ENCODE measurements around the gene TSSK6. TPM values are rescaled to one million over a fixed set of nuclear protein-coding genes. Genes with fewer than 3 reads are reported as not detected.

TSSK6 gene
- total RNA-seq, 2 experiments from 2014 or later = 4.5 TPM

DNA sequence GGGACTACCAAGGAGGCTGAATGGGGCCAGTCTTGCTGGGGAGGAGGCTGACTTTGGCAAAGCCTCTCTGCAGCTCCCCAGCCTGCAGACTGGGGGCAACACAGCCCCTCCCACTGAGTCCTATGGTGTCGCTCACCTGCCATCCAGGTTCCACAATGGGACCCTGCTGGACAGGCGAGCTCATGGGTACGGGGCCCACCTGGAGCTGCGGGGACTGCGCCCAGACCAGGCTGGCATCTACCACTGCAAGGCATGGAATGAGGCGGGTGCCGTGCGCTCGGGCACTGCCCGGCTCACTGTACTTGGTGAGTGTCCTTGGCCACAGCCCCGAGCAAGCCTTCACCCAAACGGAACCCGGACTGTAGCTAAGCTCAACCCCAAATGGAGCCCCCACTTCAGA, 27.8 kb upstream of the TSSK6 start:
- H3K27me3 Mint-ChIP-seq (ENCODE audit: low read depth) = peaks cover 8% of the 10 kb centered on the region
- DNase-seq = no peak
- CTCF ChIA-PET = interaction anchor here (0.7 to 1.6 kb wide), 2 partner anchors 11 to 12 kb away, joined by 3 to 7 read pairs; no protein-coding TSS in a partner anchor
- no peak overlapping the region for H3K27ac Mint-ChIP-seq
- intact Hi-C loops (cut with micrococcal nuclease) = no loop called here
- no peaks in the 10 kb centered on the region for H3K36me3 Mint-ChIP-seq (ENCODE audit: low read depth)
- peaks cover 26% of the 10 kb centered on the region for H3K4me1 Mint-ChIP-seq (ENCODE audit: low read depth)
- no peak overlapping the region for H3K4me3 Mint-ChIP-seq
- H3K9me3 Mint-ChIP-seq = no peaks in the 10 kb centered on the region

DNA sequence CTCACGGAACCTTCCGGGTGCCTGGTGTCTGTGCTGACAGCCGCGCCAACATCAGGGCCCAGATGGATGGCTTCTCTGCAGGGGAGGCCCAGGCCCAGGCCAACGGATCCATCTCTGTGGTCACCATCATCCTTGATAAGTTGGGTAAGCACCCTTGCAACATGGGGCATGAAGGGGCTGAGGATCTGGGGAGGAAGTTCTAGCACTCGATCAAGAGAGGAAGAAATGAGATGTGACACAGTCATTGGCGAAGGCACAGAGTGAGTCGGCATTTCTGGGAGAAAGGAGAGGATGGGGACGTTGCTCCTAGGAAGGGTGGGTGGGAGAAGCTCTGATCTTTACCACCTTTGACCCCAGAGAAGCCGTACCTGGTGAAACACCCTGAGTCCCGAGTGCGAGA, 27.2 kb upstream of the TSSK6 start:
- H3K9me3 Mint-ChIP-seq = no peaks in the 10 kb centered on the region
- intact Hi-C loops (cut with micrococcal nuclease) = no loop called here

DNA sequence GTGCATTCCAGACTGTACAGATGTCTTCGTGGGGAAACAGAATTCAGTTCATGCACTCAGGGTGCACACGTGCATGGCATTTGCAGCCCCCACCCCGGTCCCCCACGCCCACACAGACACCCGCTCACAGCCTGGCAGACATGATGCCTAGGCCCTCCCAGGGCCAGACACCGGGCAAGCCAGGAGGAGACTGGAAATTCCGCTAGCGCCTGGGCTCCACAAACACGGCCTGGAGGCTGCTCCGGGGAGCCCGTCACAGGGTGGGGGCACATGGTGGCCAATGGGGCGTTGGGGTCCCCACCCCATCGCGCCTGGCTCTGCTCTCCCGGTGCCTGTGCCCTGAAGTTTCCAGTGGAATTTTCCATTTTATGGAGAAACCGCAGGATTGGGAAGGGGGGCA, 26.3 kb upstream of the TSSK6 start:
- Mint-ChIP-seq H3K27me3 (ENCODE audit: low read depth) (peaks cover 8% of the 10 kb centered on the region), H3K36me3 (ENCODE audit: low read depth) (no peaks in the 10 kb centered on the region), H3K4me1 (ENCODE audit: low read depth) (peaks cover 33% of the 10 kb centered on the region), H3K9me3 (no peaks in the 10 kb centered on the region), H3K27ac (no peak overlapping the region), H3K4me3 (no peak overlapping the region)
- intact Hi-C loops (cut with micrococcal nuclease) = no loop called here
- DNase-seq = no peak
- CTCF ChIA-PET = interaction anchor here (0.6 to 1.6 kb wide), 3 partner anchors 9 to 493 kb away, joined by 3 to 14 read pairs (median 6); no protein-coding TSS in a partner anchor

More for the DNA sequence above, 27.2 kb upstream of the TSSK6 start:
- CTCF ChIA-PET = interaction anchor here (1.6 kb wide), 1 partner anchor 12 kb away, joined by 7 read pairs; no protein-coding TSS in a partner anchor
- H3K27ac Mint-ChIP-seq = no peak overlapping the region
- H3K36me3 Mint-ChIP-seq (ENCODE audit: low read depth) = no peaks in the 10 kb centered on the region
- DNase-seq = no peak
- H3K4me1 Mint-ChIP-seq (ENCODE audit: low read depth) = peaks cover 30% of the 10 kb centered on the region
- no peak overlapping the region for H3K4me3 Mint-ChIP-seq
- peaks cover 8% of the 10 kb centered on the region for H3K27me3 Mint-ChIP-seq (ENCODE audit: low read depth)

DNA sequence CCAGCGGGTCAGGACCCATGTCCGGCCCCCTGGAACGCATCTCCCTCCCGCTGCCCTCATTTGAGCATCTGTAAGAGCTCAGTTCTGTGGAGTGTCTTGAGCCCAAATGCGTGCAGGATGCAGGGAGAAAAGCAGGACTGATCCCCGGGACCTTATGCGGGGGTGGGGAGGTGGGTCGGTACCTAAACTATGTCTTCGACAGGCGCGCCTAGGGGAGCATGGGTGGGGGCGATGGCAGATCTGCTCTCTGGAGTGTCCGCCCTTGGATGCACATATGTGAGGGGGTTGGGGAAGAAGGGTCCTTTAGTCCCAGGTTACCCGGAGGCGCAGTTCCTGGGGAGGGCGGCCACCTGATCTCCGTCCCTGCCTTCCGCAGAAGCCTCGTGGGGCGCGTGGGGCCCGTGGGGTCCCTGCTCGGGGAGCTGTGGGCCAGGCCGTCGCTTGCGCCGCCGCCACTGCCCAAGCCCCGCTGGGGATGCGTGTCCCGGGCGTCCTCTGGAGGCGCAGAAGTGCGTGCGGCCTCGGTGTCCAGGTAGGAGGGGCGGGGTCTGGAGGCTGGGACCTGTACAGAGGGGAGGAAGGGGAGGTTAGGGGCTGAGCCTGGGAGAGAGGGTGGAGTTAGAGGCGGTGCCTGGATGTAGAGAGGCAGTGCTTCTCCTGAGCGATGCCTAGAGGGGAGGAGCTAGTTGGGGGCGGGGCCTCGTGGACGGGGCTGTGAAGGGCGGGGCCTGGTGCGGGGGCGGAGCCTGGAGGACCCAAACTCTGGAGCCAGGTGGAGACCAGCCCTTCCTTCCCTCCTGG, 25.6 kb upstream of the TSSK6 start:
- no peaks in the 10 kb centered on the region for H3K36me3 Mint-ChIP-seq (ENCODE audit: low read depth)
- no peak overlapping the region for H3K27ac Mint-ChIP-seq
- intact Hi-C loops (cut with micrococcal nuclease) = loop anchor here (1.0 kb wide), 1 partner anchor 57 kb away; no protein-coding TSS in a partner anchor

DNA sequence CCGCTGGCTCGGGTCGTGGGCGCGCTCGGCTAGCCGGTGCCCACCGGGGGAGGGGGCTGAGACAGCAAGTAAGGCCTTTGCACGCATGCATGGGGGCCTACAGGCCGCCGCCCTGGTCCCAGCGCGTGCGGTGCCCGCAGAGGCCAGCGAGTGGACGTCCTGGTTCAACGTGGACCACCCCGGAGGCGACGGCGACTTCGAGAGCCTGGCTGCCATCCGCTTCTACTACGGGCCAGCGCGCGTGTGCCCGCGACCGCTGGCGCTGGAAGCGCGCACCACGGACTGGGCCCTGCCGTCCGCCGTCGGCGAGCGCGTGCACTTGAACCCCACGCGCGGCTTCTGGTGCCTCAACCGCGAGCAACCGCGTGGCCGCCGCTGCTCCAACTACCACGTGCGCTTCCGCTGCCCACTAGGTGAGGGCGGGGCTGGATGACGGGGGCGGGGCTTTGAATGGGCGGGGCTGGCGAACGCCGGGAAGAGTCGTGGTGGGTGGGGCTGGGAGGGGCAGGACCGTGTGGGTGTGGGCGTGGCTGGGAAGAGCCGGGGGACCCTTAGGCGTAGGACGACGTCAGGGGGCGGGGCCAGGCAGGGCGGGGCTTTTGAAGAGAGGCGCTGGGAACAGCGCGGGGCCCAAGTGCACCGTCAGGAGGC, 24.8 kb upstream of the TSSK6 start:
- no peak overlapping the region for H3K27ac Mint-ChIP-seq
- H3K9me3 Mint-ChIP-seq = no peaks in the 10 kb centered on the region
- H3K4me3 Mint-ChIP-seq = peak overlapping the region; percentile 62
- peaks cover 8% of the 10 kb centered on the region for H3K27me3 Mint-ChIP-seq (ENCODE audit: low read depth)
- CTCF ChIA-PET = interaction anchor here (1.6 kb wide), 1 partner anchor 8 kb away, joined by 14 read pairs; no protein-coding TSS in a partner anchor
- peaks cover 33% of the 10 kb centered on the region for H3K4me1 Mint-ChIP-seq (ENCODE audit: low read depth)
- no peaks in the 10 kb centered on the region for H3K36me3 Mint-ChIP-seq (ENCODE audit: low read depth)
- DNase-seq = peak; percentile 77
- intact Hi-C loops (cut with micrococcal nuclease) = loop anchor here (1.0 kb wide), 1 partner anchor 58 kb away; no protein-coding TSS in a partner anchor

More for the DNA sequence above, 25.6 kb upstream of the TSSK6 start:
- peak; percentile 87 for DNase-seq
- peak overlapping the region; percentile 62 for H3K4me3 Mint-ChIP-seq
- no peaks in the 10 kb centered on the region for H3K9me3 Mint-ChIP-seq
- CTCF ChIA-PET = interaction anchor here (0.6 to 1.6 kb wide), 3 partner anchors 9 to 492 kb away, joined by 3 to 14 read pairs (median 6); no protein-coding TSS in a partner anchor
- H3K4me1 Mint-ChIP-seq (ENCODE audit: low read depth) = peaks cover 33% of the 10 kb centered on the region
- H3K27me3 Mint-ChIP-seq (ENCODE audit: low read depth) = peaks cover 8% of the 10 kb centered on the region

DNA sequence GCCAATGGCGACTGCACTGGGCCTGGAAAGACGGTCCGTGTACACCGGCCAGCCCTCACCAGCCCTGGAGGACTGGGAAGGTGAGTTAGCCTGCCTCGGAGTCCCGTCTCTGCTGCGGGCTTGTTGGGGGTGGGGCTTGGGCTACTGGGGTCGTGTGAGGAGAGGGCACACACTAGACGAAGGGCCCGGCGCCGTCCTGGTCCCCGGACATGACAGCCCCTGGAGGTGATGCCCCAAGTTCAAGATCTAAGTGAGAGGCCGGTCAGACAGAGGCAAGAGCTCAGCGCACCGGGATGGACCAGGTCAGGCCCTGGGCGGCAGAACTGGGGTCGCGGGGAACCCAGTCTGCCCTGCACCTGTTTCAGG, 24.3 kb upstream of the TSSK6 start:
- no peaks in the 10 kb centered on the region for H3K36me3 Mint-ChIP-seq (ENCODE audit: low read depth)
- no peak overlapping the region for H3K27ac Mint-ChIP-seq
- DNase-seq = no peak
- H3K4me3 Mint-ChIP-seq = no peak overlapping the region
- intact Hi-C loops (cut with micrococcal nuclease) = loop anchor here (1.0 to 10.0 kb wide), 3 partner anchors 59 to 235 kb away; partner anchors contain the start of gene ZNF14
- H3K4me1 Mint-ChIP-seq (ENCODE audit: low read depth) = peaks cover 33% of the 10 kb centered on the region
- no peaks in the 10 kb centered on the region for H3K9me3 Mint-ChIP-seq
- CTCF ChIA-PET = interaction anchor here (1.2 kb wide), 1 partner anchor 104 kb away, joined by 4 read pairs; the partner anchor contains the start of gene GMIP
- H3K27me3 Mint-ChIP-seq (ENCODE audit: low read depth) = peaks cover 8% of the 10 kb centered on the region

DNA sequence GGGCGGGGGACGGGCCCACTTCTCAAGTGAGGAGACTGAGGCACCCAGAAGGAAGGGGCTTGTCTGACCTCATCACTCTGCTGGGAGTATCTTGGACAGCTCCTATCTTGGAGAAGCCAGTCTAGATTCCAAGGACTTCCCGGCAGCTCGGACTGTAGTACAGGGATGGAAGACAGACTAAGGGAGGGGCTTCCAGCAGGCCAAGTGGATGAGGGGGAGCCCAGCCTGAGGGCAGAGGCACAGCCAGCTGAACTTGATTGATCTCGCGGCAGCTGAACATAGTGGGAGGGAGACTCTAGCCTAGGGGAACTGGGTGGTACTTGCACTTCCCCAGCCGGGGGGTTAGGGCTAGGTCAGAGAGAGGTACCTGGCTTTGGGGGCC, 23.4 kb upstream of the TSSK6 start:
- no peak overlapping the region for H3K27ac Mint-ChIP-seq
- CTCF ChIA-PET = interaction anchor here (1.2 to 3.0 kb wide), 3 partner anchors 14 to 105 kb away, joined by 4 to 12 read pairs (median 4); partner anchors contain the start of gene GMIP
- peaks cover 8% of the 10 kb centered on the region for H3K27me3 Mint-ChIP-seq (ENCODE audit: low read depth)
- H3K9me3 Mint-ChIP-seq = no peaks in the 10 kb centered on the region
- no peaks in the 10 kb centered on the region for H3K36me3 Mint-ChIP-seq (ENCODE audit: low read depth)
- peaks cover 36% of the 10 kb centered on the region for H3K4me1 Mint-ChIP-seq (ENCODE audit: low read depth)
- H3K4me3 Mint-ChIP-seq = peak overlapping the region; percentile 8
- intact Hi-C loops (cut with micrococcal nuclease) = loop anchor here (5.0 to 10.0 kb wide), 2 partner anchors 194 to 236 kb away; partner anchors contain the start of gene ZNF14
- DNase-seq = no peak

DNA sequence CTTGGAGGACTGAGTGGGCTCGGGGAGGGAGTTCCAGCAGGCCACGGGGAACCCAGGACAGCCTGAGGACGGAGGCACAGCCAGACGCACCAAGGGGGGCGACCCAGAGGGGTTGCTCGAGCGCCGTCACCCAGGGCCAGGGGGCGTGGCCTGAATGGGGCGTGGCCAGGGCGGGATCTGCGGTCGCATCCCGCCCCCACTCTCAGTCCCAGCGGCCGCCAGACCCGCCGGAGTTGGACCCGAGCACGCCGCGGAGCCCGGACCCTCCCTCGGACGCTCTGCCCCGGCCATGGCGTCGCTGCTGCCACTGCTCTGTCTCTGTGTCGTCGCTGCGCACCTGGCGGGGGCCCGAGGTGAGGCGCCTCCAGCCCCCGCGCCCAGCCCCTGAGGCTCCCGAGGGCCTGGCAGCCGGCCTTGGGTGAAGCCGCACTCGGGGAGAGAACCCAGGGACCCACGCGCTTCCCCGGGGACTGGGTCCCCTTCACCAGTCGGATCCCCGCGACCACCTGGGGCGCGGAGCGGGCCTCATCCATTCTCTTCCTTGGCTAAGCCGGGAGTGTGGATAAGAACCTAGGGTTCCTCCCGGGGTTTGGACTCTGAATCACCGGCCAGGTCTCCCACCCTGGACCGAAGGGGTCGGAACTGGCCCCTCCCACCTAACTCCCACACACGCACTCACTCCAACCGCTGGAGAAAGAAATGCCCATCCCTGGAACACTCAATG, 22.9 kb upstream of the TSSK6 start, which contains the start of gene CILP2:
TSS of gene CILP2 (plus strand) at position 205 of the 724 bp plus-strand sequence. CDS start at position 290, 85 bp downstream.
- Mint-ChIP-seq H3K4me1 (ENCODE audit: low read depth) (peaks cover 36% of the 10 kb centered on the region), H3K27ac (no peak within 1 kb of the TSS), H3K9me3 (no peaks in the 10 kb centered on the region), H3K27me3 (ENCODE audit: low read depth) (peaks cover 8% of the 10 kb centered on the region), H3K36me3 (ENCODE audit: low read depth) (no peaks in the 10 kb centered on the region), H3K4me3 (peak within 1 kb of the TSS; percentile 48)
- CTCF ChIA-PET = interaction anchor here (1.2 to 3.0 kb wide), 3 partner anchors 14 to 106 kb away, joined by 4 to 12 read pairs (median 4); partner anchors contain the start of gene GMIP
- DNase-seq = peak; percentile 38
- intact Hi-C loops (cut with micrococcal nuclease) = loop anchor here (5.0 to 10.0 kb wide), 2 partner anchors 194 to 237 kb away; partner anchors contain the start of gene ZNF14

DNA sequence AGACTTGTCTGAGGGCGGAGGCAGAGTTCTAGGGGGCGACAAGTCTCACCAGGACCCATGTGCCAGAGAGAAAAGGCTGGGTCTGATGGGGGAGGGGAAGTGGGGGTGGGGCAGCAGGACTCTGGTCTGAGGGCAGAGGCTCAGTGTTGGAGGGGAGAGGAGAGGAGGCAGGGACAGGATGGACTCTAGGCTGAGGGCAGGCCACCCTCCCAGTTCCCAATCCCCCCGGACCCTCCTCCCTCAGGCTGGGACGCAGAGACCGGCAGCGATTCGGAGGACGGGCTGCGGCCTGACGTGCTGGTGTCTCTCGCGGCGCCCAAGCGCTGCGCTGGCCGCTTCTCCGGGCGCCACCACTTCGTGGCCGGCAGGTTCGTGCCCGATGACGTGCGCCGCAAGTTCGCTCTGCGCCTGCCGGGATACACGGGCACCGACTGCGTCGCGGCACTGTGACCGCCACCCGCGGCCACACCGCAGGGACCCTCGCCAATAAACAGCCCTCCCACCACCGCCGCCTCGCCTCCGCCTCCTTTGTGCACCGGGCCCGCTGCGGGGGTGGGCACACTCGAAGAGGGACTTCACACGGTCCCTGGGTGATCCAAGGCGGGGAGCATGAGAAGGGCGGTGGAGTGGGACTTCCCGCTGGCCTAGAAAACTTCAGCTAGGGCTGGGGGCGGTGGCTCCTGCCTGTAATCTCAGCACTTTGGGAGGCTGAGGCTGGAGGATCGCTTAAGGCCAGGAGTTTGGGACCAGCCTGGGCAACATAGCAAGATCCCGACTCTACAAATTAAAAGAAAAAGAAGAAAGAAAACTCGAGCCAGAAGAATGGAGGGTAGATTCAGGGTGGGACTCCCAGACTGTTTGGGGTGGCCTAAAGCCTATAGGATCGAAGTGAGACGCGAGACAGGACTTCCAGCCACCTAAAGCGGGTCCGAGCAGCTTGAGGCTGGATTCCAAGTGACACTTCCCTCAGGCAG, 22.0 kb upstream of the TSSK6 start:
- Mint-ChIP-seq H3K4me3 (peak overlapping the region; percentile 48), H3K36me3 (ENCODE audit: low read depth) (no peaks in the 10 kb centered on the region), H3K4me1 (ENCODE audit: low read depth) (peaks cover 36% of the 10 kb centered on the region), H3K27ac (no peak overlapping the region), H3K27me3 (ENCODE audit: low read depth) (peaks cover 8% of the 10 kb centered on the region), H3K9me3 (no peaks in the 10 kb centered on the region)
- no peak for DNase-seq
- intact Hi-C loops (cut with micrococcal nuclease) = loop anchor here (5.0 to 10.0 kb wide), 2 partner anchors 195 to 237 kb away; partner anchors contain the start of gene ZNF14
- CTCF ChIA-PET = interaction anchor here (1.3 to 3.0 kb wide), 2 partner anchors 15 to 17 kb away, joined by 4 to 12 read pairs; no protein-coding TSS in a partner anchor

DNA sequence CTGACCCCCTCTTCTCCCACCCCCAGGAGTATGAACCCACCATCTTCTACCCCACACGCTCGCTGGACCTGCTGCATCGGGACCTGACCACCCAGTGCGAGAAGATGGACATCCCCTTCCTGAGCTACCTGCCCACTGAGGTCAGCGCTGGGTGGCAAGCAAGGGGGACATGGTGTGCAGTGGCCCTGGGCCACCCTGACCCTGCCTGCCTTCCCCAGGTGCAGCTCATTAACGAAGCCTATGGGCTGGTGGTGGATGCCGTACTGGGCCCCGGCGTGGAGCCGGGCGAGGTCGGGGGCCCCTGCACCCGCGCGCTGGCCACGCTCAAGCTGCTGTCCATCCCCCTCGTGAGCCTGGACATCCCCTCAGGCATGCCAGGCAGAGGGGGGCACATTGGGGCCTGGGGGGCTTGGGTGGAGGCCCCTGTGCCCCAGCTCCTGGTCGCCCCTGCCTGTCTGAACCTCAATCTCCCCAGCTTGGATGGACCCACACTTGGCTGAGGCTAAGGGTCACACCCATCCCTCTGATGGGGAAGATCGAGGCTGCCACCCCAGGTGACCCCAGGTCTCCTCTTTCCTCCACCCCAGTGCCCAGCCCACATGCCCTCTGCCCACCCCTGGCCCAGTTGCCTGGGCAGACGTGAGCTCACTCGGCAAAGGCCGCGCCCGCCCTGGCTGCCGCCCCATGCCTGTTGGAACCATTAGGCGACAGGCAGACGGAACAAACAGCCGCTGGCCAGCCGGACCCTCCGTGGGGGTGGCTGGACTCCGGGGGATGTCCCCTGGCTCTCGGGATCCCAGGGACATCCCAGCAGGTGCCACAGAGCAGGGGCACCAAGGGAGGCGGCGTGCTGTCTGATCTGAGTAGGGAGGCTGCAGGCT, 20.2 kb upstream of the TSSK6 start:
- CTCF ChIA-PET = interaction anchor here (0.9 to 1.1 kb wide), 2 partner anchors 19 to 20 kb away, joined by 4 to 7 read pairs; no protein-coding TSS in a partner anchor
- H3K9me3 Mint-ChIP-seq = no peaks in the 10 kb centered on the region
- peaks cover 6% of the 10 kb centered on the region for H3K27me3 Mint-ChIP-seq (ENCODE audit: low read depth)
- H3K4me3 Mint-ChIP-seq = no peak overlapping the region
- H3K36me3 Mint-ChIP-seq (ENCODE audit: low read depth) = peaks cover 3% of the 10 kb centered on the region
- no peak for DNase-seq
- H3K27ac Mint-ChIP-seq = no peak overlapping the region
- peaks cover 26% of the 10 kb centered on the region for H3K4me1 Mint-ChIP-seq (ENCODE audit: low read depth)
- intact Hi-C loops (cut with micrococcal nuclease) = loop anchor here (5.0 to 10.0 kb wide), 2 partner anchors 197 to 239 kb away; partner anchors contain the start of gene ZNF14
